IPS-11a (cell line): Measurements from ENCODE around the gene HAPLN1.

Source experiments
- H3K4me3 ChIP-seq: one replicate; pipeline ENCODE4 v1.5.1; 2013; ENCODE audit warnings: low read depth, low read length, control low read depth

Gene HAPLN1

DNA sequence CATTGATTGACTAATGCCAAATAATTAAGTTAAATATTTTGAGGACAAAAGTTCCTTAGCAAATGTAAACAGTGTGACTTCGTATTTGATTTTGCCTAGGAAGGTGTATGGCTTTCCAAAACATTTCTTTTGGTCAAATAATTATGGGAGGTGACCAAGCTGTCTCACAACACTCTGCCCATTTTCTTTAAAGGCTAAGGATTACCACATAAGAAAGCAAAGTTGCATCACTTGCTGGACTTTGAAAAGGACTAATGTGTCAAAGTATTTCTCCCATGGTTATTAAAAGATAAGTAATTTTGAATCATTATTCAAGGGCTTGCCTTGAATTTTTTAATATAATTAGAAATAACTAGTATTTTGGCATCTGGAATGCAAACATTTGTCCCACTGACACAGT, 74.7 kb downstream of the HAPLN1 start:
- no peak overlapping the region for H3K4me3 ChIP-seq

DNA sequence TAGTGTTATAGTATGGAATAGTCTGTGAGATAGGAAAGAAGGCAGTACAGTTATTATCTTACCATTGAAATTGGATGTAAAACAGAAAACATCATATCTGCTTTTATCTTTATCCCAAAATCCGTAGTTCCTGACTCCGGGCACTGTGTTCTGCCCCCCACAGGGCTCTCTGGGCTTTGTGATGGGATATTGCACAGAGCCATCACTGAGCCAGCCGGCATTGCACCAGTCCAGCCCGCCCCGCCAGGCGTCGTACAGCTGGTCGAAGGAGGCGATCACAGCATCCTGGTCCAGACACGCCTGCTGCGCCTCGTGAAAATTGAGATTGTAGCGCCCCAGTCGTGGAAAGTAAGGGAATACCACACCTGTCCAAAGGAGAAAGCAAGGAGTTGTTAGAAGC, 76.4 kb downstream of the HAPLN1 start:
- H3K4me3 ChIP-seq: no peak overlapping the region

DNA sequence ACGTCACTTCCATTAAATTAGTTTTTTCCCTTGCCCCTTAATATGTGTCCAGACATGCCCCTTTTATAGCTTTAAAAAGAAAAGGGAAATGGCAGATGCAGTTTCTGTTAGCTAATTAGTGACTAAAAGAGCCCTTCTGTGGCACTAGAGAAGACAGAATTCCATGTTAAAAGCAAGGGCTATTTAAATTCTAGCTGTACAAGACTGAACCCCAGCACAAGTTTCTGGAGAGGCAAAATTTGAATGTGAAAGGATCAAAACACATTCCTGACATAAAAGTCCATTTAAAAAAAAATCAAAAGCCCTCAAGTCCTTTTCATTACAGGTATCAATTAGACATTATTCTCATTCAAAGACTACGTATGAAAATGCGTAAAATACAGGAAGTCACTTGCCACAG, 78.7 kb downstream of the HAPLN1 start:
- H3K4me3 ChIP-seq: no peak overlapping the region

DNA sequence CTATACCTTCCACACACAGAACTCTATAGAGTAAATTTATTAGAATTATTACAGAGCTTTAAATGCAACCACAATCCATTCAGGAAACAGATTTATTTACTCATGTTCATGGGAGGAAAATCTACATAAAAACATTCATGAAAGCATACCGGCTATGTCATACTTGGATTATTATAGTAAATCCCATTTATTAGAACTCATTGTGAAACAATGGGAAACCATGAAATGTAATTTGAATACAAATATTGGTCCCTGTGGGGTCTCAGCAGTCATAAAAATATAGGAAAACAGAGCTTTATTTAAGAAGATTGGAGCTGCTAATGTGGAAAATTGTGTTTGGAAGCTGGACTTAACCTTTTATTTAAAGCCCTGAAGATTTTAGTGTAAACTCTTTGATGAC, 80.7 kb downstream of the HAPLN1 start:
- H3K4me3 ChIP-seq: no peak overlapping the region

DNA sequence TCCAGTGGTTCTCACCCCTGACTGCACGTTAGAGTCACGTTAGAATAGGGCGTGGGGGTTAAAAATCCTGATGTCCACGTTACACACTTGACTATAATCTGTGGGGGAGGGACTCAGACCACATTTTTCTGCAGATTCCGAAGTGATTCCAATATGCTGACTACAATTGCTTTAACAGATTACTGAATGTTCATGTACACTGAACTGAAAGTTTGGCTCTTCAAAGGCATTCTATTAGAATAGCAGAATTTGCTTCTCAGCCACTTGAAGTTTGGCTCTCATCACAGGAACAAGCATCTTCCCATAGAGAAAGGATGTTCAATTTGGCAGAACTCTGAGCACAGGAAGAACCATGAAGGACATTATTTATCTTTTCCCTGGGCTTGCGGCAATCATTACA, 84.5 kb downstream of the HAPLN1 start:
- H3K4me3 ChIP-seq: no peak overlapping the region

DNA sequence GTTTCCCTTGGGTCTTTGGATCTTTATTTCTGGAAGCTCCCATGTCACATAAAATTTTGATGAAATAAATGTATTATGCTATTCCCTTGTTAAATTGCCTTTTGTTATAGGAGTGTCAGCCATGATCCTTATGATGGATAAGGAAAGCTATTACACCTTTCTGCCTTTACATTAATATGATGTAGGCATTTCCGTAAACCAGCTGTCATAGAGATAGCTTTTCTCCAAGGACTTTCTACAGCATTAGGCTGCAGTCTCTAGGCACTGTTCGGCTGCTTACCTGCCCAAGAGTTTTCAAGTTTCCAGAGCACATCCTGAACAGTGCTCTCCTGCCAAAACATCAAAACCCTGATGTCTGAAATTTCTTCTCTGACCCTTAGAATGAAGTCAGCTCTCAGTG, 87.4 kb downstream of the HAPLN1 start:
- no peak overlapping the region for H3K4me3 ChIP-seq

DNA sequence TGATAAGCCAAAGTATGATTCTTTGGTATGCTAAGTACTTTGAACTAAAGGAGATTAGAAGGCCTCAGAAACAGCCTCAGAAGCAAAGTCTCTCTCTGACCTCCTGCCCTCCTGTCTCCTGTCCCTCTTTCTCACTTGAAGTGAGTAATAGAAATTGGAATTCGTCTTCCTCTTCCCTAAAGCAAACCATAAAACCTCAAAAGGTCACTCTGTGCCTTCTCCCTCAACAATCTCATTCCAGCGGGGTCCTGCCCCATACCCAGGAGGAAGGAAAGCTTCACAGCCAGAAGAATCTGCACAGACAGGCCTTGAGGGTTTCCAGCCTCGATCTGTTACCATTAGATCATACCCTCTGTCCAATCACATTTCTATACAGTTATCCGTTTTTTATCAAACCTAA, 87.8 kb downstream of the HAPLN1 start:
- H3K4me3 ChIP-seq: no peak overlapping the region

DNA sequence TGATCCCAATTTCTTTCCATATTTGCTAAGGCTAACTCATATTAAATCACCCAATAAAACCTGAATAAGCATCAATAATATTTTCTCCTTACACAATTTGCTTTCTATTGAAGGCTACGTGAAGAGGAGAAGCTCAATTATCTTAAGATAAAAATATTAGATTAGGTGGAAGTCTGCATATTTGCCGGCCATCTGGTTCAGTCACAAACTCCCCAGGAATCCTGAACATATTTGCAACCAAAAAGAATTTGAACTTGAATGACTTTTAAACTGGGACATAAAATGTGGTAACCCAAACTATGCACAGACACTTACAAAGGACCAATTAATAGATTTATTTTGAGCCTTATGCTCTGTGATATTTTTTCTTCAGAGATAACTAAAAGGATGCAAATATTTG, 92.3 kb downstream of the HAPLN1 start:
- no peak overlapping the region for H3K4me3 ChIP-seq

DNA sequence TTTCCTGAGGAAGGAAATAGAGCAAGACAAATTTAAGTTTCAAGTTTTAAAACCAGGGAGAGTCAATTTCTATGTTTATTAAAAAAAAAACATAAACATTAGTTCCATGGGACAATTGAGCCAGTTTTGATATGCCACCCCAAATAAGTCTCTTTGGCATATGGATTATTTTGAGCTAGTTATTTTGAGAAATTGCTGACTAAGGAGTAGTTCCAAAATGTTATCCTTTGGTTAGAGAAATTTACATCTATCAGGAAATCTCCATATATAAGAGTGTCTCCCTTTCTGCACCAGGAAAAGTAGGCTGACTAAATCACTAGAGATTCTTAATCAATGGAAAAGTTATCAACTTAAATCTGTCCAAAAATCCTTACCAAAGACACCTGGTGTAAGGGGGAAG, 105.8 kb downstream of the HAPLN1 start:
- no peak overlapping the region for H3K4me3 ChIP-seq

DNA sequence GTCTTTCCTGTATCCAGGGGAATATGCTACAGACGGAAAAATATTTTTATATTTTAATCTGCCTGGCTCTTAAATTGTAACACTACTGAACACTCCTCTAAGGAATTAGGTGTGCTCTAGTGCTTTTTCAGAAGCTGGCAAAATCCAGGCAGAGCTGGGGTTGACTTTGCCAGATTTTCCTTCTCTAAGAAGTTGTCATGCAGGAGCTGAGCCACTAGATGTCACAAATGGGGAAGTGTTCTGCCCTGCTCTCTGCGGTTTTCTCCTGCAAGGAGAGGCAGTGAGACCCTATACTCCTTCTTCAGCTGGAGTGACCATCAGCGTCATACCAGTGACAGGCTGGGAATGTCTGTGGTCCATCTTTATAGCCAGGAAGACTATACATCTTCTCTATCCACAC, 112.5 kb downstream of the HAPLN1 start:
- no peak overlapping the region for H3K4me3 ChIP-seq

DNA sequence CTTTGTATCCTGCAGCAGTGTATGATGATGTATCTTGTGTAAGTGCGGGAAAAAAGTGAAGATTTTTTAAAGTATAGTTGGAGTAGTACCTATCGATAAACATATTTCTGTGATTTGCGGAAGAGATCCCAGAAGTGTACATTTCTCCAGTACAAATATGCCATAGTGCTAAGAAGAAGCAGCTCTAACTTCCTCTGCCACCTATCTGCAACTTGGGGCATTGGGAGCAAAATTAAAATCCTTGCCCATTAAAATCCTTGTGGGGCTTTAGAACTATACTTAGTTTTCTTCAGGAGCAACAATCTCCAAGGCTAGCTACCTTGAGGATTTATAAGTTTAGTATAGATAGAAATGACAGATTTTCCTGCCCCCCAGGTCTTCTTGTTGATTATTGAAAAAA, 125.4 kb downstream of the HAPLN1 start:
- no peak overlapping the region for H3K4me3 ChIP-seq

DNA sequence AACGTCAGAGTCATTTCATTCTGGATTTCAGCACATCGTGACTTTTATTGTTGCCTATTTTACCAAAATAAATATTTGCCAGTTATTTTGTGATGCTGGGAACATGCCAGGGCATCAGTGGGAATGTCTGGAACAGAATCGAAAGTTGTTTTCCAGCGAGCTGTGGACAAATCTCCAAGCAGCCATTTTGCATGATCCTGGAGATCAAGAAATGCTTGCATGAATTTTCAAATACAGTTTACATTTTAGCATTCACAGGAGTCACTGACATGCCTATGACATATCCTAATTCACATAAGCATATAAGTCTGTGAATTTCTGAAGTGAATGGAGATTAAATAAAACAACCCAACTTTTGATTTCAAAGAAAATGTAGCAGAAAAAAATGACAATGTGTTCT, 129.7 kb downstream of the HAPLN1 start:
- H3K4me3 ChIP-seq: no peak overlapping the region

DNA sequence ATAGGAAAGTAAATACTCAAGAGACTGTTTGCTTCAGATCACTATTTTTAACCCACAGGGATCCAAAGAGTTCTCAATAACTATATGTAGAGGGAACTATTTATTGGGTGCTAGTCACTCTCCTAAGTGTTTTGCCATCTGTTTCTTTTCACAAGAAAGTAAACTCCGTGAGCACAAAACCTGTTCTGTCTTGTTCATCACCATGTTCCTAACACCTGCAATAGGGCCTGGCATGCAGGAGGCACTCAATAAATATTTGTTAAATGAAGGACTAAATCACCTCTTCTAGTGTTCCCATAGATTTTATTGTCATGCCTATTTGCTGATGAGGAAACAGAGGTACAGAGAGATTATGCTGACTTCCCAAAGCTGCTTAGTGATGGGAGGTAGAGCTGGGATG, 130.9 kb downstream of the HAPLN1 start:
- no peak overlapping the region for H3K4me3 ChIP-seq
